Mesenteric fat pad (tissue), 1 donor: Measurements from ENCODE around the gene SYT14. TPM values are rescaled to one million over a fixed set of nuclear protein-coding genes. Genes with fewer than 3 reads are reported as not detected.
"Not testable (repeated sequence)": the region's sequence is repeated elsewhere in the genome, so short reads cannot be mapped to it uniquely, and the experiment has no call there.

Experiments
- DNase-seq: peaks from one replicate; pipeline ENCODE4 v3.0.0-alpha.2; 2020; ENCODE audit warnings: low spot score
- total RNA-seq: library from RNA; stranded (reverse); fragmentation: NEBNext Ultra II Directional; extraction: Animal tissue kit (Norgen Biotek cat#: 25700); gene quantifications from one replicate; pipeline ENCODE4 v1.2.1, GENCODE V29; 2021
- donor health status: DM: yes; HTN: yes; CAD: no.

Gene SYT14
- total RNA-seq, 1 donor from 2014 or later: not detected

DNA sequence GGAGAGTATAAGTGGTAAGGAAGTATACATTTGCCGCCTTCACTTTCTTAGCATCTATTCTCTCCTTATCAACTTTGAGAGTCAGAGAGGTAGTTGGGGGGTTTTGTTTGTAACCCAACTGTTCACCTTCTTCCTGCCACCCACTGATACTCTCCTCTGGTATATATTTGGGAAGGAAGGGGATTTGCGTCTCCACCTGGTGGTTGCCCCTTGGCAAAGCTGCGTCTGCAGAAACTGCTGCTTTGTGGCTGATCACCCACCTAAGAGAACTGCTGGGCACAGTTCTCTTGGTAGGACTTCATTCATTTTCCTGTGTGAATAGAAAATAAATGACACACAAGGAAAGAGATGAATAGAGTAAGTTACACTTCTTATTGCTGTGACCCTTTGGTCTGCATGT, 87.0 kb downstream of the SYT14 start:
- no peak for DNase-seq

DNA sequence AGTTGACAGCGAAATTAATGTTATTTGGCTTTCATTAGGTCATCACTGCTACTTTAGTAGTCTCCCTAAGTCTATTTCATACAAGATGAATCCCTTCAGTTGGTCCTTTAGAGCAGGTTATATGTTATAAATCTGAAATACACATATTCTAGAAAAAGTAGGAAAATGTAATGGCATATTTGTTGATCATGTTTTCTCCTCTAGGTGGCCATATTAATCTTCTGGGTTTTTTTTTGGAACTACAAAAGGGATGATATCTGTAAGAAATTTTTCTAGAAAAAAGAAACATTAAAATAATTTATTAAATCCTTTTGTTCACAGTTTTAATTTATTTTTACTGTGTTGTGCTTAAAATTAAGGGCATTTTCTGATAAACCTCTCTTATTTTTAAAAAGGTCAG, 87.9 kb downstream of the SYT14 start:
- DNase-seq: no peak

GRCh38 chr1:210027994-210028393, 90.0 kb downstream of the SYT14 start:
- no peak for DNase-seq

DNA sequence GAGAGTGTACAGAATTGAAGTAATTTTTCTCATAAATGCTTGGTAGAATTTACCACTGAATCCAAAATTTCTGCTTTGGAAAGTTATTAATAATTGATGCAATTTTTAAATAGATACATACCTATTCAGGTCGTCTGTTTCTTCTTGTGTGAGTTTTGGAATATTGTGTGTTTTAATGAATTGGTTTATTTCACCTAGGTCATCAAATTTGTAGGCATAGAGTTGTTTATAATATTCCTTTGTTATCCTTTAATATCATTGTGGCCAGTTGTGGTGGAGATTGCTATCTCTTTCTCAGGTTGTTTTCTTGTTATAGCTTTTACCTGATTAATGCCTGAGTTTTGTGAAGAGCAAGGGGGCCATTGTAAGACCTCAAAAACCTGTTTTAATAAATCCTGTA, 93.5 kb downstream of the SYT14 start:
- no peak for DNase-seq

- no peak for DNase-seq
Observed at GRCh38 chr1:210043058-210043457, 105.0 kb downstream of the SYT14 start.

DNA sequence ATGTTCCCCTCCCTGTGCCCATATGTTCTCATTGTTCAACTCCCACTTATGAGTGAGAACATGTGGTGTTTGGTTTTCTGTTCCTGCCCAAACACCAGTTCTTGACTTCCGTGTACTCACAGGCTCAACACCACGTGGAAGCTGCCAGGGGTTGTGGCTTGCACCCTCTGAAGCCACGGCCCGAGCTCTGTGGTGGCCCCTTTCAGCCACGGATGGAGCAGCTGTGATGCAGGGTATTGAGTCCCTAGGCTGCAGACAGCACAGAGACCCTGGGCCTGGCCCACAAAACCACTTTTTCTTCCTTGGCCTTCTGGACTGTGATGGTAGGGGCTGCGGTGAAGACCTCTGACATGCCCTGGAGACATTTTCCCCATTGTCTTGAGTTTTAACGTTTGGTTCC, 111.6 kb downstream of the SYT14 start:
- no peak for DNase-seq

DNA sequence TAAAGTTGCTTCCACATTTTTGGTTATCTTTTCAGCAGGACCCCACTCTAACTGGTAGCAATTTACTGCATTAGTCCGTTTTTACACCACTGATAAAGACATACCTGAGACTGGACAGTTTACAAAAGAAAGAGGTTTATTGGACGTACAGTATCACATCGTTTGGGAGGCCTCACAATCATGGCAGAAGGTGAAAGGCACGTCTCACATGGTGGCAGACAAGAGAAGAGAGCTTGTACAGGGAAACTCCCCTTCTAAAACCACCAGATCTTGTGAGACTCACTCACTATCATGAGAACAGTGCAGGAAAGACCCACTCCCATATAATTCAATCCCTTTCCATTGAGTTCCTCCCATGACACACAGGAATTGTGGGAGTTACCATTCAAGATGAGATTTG, 112.5 kb downstream of the SYT14 start:
- DNase-seq: not testable (repeated sequence)

DNA sequence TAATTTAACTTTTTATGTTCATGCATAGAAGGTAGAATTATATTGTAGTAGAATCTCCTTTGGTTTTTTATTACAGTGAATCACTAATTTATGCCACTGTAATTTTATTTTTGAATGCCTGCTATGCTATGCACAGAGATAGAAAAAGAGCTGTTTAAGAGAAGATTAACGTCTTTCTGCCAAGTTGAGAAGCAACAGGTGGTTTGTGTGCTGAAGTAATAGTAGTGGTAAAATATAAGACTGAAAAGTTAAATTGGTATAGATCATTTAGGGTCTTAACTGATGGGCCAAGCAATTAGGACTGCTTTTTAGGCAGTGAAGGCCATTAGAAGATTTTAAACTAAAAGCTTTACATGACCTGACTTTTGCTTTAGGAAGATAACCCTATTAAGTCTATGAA, 115.1 kb downstream of the SYT14 start:
- no peak for DNase-seq

GRCh38 chr1:210057593-210057992, 119.6 kb downstream of the SYT14 start:
- no peak for DNase-seq

DNA sequence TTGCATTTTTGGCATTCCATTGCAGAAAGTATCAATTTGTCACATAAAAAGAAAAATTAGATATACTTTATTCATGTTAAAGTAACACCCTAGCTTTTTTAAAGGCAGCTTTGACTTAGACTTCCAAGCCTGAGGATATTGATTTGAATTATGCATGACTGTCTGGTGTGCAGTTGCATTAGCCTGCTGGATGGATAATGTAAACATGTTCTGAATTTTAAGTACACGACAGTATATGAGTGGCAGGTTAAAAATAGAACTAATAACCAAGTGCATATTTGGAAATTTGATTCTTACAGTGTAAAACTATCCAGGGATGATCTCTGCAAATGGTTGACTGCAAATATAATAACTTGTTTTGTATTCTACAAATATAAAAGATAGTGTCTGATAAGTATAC, 124.0 kb downstream of the SYT14 start:
- no peak for DNase-seq

DNA sequence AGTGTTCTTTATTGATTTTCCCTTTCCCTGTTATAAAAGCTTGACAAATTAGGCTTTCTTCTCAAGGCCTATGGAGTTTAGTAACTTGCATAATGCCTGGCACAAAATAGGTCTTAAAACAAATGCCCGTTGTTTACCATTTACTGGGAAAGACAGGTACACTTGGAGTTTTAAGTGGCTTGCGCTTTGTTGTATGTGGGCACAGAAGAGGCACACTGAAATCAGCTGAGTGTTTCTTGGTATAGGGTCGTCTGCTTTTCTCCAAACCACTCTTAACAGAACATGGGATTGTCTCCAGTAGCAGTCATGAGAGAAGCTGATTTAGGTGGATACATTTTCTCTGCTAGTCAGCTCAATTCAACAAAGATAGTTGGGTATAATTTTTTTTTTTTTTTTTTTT, 132.5 kb downstream of the SYT14 start:
- DNase-seq: no peak

DNA sequence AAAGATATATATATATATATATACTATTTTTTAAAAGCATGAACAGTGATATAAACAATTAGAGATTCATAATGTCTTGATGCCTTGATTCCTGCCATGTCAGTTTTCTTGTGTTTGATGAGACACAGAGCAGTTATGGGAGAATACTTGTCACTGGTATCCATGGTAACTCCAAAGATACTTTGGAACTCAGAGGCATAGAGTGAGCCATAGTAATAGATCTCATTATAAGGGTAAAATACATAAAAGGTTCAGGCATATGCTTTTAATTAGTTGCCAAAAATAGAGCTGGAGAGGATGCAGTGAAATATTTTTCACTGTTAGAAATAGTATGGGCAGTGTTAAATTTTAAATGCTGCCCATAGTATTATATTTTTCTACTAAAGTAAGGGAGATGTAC, 134.1 kb downstream of the SYT14 start:
- DNase-seq: no peak

DNA sequence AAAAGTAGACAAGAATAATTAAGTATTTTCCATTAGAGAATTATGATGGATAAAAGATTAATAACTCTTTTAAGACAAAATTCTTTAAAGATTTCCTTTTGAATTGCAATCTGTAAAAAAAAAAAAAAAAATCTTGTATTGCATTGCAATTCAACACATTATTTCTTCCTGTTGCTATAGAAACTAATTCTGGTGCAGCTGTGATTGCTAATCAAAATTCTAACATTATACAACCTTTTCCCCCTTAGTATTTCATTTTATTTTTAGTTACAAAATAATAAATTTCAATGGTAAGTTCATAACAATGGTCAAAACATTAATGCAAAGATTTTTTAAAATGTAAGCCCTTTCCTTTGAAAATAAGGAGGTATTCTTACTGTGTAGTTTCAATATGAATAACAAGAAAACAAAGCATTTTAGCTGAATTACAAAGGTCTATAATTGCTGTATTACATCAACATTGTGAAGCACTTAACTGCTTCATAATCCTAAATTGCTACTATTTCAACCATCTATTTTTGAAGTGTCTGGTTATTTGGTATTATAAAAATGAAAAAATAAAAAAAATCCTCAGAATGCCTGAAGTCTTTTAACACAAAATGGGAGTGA, 135.0 kb downstream of the SYT14 start:
- DNase-seq: no peak

GRCh38 chr1:210074904-210075303, 136.9 kb downstream of the SYT14 start:
- DNase-seq: no peak

DNA sequence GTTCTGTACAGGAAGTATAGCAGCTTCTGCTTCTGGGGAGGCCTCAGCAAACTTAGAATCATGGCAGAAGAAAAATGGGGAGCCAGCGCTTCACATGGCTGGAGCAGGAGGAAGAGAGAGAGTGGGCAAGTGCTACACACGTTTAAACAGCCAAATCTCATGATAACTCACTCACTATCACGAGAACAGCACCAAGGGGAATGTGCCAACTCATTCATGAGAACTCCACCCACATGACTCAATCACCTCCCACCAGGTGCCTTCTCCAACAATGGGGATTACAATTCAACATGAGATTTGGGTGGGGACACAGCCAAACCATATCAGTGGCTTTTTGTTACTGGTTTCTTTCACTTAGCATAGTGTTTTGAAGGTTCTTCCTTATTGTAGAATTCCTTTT, 138.6 kb downstream of the SYT14 start:
- no peak for DNase-seq

GRCh38 chr1:210081494-210081893, 143.5 kb downstream of the SYT14 start:
- no peak for DNase-seq

DNA sequence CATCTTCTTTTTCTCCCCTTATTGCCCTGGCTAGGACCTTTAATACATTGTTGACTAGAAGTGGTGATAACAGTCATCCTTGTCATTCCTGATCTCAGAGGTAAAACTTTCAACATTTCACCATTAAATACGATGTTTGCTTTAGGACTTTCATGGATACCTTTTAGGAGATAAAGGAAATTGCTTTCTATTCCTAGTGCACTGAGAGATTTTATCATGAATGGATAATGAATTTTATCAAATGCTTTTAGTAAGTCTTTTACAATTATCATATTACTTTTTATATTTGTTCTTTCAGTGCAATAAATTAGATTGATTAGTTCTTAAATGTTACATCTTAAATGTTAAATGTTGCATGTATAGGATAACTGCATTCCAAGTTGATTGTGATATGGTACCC, 147.3 kb downstream of the SYT14 start:
- no peak for DNase-seq

- no peak for DNase-seq
Observed at GRCh38 chr1:210087058-210087457, 149.0 kb downstream of the SYT14 start.

GRCh38 chr1:210089855-210090254, 151.8 kb downstream of the SYT14 start:
- no peak for DNase-seq

DNA sequence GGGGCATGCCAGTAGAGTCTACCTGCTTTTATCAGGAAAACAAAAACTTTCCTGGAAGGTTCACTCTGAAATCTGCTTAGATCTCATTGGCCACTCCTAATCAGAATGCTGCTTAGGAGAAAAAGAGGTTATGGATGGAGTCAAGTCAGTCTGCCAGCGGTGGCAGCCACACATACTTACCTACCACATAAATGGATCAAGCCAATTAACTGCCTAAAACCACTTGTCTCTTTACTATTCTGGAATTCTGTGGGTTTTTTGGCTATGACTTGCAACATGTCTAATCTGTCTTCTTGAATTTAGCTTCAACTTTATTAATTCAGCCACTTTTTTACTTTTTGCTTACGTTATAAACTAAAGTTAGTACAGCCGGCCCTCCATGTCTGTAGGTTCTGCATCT, 154.3 kb downstream of the SYT14 start:
- DNase-seq: no peak

GRCh38 chr1:210093461-210093860, 155.4 kb downstream of the SYT14 start:
- no peak for DNase-seq

DNA sequence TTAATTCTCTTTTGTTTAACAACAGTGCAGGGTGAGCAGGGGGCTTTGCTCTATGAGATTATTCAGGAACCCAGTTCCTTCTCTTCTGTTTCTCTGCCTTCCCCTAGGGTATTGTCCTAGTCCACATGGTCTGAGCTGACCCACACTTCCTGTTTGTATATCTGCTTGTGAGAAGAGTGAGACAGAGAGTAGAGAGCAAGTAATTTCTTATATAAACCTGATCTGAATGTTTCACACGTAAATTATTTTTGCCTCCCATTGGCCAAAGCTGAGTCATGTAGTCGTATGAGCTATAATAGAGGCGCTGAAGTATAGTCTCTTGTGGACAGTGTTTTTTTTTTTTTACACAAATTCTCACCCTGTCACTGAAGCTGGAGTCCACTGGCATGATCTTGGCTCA, 160.3 kb downstream of the SYT14 start:
- no peak for DNase-seq

- DNase-seq: no peak
Observed at GRCh38 chr1:210099921-210100320, 161.9 kb downstream of the SYT14 start.

- DNase-seq: no peak
Observed at GRCh38 chr1:210104103-210104502, 166.1 kb downstream of the SYT14 start.
